ENCODE measurements around the gene TMEM117.

DNA sequence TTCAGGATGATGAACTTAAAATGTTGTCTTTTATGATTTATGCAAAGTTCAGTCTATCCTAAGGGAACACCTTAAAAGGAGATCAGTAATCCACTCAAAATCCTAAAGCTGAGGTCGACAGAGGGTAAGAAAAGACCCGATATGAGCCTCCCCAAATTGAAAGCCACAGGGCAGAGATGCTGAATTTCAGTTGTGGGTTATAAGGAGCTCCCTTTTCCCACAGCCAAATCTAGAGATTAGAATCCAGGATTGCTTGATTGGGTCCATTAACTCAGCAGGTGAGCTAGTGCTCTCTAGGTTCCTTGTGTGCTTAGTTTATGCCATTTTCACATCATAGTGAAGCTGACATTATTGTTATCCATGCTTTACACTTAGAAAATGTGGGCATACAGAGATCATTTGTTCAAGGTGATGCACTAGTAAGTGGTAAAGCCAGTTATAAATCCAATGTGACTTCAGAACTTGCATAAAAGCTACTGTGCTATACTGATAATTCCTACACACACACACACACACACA, 417.5 kb downstream of the TMEM117 start:
- TF ChIP-seq POLR2A (IDR thresholded peaks at IDR 0.05; ENCODE audit: low read length) (no peak), GATA1 (IDR thresholded peaks at IDR 0.05; ENCODE audit: low read depth, low read length) (no peak)
